Effector CD8-positive, alpha-beta T cell (primary cell): ENCODE results near the gene HSPA14.
"Not testable (repeated sequence)": the region's sequence is repeated elsewhere in the genome, so short reads cannot be mapped to it uniquely, and the experiment has no call there.

Source experiments
- DNase-seq: peaks from one replicate; lab custom pipeline; 2025; lab: John Stamatoyannopoulos, UW

Gene HSPA14

DNA sequence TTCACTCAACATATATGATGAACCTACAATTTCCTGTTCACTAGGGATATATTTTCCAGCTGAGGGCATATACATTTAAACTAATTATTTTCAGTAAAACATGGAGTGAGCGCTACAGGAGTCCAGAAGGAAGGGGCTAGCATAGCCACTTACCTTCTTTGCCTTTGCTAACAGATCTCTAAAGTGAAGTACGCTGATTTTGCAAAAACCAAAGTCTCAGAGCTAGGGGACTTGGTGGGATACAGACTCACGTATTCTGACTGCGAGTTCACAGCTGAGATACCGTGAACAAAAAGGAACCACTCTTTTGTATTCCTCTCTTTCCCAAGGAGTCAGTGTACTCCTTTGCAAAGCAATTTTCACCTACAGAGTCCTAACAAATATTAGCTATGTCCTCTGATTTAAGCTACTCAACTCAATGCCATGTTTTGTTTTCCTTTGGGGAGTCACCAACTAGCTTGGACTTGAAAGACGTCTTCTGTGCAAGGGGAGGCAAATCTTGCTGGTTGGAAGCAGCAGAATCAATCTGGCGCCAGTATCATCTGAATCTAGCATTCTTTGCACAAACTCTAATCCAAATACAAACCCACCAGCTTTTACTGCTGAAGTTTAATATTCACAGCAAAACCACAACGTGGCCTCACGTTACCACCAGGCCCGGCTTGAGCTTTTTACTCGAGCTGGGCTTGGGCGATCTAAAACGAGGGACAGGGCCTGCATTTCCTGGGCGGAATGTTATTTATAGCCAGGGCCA, 926 bp upstream of the HSPA14 start:
- no peak for DNase-seq

DNA sequence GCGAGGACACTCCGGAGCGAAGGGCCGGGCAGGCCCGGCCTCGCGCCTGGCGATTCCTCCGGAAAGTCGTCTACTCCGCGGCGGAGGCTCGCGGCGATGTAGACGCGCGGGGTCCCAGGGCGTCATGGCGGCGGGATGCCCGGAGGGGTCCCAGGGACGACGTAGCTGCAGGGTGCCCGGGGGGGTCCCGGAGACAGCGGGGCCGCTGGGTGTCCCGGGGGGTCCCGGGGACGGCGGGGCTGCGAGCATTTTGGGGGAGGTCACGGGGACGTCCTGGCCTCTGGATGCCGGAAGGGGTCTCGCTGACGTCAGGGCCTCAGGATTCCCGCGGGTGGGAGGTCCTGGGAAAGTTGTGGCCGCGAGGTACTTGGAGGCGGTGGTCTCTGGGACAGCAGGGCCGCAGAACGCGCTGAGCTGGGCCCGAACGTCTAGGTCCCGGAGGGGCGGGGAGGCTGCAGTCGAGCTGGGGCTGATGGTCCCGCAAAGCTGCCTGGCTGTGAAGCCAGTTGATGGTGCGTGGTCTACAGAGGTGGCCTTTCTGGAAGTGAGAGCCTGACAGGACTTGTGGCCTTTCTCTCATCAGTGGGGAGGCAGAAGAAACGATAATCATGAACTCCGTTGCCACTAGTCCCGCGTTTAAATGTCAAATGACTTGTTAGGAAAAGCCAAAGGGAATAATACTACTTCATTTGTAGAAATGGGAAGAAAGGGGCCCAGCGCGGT, 637 bp downstream of the HSPA14 start:
- DNase-seq: peak; percentile 16

DNA sequence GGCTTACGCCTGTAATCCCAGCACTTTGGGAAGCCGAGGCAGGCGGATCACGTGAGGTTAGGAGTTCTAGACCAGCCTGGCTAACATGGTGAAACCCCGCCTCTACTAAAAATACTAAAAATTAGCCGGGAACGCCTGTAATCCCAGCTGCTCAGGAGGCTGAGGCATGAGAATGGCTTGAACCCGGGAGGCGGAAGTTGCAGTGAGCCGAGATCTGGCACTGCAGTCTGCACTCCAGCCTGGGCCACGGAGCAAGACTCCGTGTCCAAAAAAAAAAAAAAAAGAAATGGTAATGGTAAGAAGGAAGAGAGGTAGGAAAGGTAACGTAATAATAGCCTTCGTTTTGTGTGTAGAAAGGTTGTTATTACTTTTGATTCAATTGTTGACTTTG, 1.2 kb downstream of the HSPA14 start:
- DNase-seq: no peak

DNA sequence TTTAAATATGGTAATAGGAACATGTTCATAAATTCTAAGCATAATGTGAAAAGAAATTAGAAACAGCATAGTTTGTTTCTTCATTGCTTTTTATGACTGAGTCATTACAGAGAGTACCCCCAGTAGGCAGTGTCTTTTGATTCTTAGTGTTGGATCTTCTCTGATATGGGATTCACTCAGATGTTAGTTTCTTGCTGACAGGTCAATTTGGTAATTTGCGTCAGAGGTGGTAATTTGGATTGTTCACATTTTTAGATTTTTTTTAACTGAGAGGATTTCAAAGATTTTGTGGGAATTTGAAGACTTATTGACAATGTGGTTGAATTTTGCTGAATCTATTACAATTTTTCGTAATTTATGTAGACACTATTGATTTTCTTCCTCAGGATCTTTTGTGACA, 2.1 kb downstream of the HSPA14 start:
- no peak for DNase-seq

DNA sequence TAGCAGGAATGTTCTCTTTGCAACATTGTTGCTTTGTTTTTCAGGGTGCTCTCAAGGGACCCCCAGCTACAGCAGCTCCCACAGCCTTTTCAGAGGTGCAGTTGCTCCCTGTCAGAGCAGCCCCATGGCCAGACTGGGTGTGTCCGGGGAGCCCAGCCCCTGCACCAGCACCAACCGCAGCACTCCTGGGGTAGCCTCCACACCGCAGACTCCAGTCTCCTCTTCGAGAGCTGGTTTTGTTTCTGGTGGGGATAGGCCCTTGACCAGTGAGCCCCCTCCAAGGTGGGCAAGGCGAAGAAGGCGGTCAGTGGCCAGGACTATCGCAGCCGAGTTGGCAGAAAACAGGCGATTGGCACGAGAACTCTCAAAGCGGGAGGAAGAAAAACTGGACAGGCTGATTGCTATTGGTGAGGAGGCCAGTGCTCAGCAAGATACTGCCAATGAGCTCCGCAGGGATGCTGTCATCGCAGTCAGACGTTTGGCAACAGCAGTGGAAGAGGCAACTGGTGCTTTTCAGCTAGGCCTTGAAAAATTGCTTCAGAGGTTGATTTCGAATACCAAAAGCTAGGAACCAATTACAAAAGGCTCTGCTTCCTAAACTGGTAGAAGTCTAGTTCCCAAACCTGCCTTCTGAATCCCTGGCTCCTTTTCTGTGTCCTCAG, 5.4 kb downstream of the HSPA14 start:
- no peak for DNase-seq

DNA sequence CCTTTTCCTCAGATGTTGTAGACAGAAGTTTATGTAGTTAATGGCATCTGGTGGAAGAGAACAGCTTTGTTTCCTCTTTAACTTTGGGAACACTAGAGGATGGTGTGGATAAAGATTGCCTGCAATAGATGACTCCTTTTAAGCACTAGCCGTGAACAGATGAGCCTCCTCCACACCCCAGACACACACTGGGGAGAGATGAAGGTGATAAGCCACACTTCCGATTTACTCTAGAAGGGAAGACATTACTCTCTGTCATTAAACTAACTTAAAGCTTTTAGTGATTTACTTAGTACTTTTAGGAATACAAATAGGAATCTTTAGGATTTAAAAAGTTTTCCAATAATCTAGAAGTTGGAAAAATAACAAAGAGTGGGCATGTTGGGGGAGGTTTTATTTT, 6.8 kb downstream of the HSPA14 start:
- no peak for DNase-seq

DNA sequence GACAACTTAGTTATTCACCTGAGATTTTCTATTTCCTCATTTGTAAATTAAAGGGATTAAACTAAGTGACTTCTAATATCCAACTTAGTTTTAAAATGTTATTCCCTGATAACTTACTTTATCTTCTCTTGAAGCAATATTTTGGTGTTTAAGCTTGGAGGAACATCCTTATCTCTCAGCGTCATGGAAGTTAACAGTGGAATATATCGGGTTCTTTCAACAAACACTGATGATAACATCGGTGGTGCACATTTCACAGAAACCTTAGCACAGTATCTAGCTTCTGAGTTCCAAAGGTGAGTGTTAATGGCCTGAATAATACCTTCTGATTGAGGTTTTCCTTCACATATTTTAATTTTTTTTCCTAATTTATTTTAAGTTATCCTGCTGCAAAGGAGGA, 14.1 kb downstream of the HSPA14 start:
- no peak for DNase-seq

DNA sequence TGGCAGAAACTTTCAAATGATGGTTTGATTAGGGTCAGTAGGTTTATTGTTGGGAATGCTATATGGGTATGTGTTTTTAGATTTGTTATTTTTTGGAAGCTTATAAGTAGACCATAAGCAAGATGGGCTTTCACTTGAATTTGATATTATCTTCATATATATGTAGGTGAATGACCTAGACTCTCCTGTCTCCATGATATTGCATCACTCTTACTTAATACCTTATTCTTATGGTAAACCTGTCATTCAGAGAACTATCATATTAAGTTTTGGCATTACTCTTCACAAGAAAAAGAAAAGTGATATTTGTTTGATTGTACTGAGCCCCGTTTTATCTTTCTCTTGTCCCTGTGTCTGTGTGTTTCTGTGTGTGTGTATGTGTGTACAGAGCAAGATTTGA, 17.3 kb downstream of the HSPA14 start:
- DNase-seq: no peak

DNA sequence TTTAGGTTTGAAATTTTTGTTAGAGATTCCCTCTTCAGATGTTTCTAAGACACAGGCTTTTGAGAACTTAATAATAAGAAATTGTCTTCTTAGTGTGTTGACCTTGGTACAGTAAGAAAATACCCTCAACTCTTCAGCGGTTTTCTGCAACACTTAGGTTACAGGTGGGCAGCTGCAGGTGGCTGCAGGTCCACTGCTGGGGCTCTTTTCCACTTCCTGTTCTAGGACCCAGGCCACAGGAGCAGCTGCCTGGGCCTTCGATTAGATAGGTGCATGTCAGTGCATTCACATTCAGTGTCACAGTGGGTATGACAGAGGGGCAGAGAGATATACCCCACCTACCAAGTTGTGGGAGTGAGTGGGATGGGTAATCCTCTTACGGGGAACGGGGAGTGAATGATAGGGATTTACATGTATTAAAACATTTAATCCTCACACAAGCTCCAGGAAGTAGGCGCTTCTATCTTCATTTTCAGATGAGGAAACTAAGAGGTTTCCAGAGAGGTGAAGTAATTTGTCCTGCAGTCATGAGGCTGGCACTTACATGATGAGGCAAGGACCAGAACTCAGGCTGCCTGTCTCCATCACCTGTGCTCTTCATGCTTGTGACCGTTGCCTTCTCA, 20.3 kb downstream of the HSPA14 start:
- no peak for DNase-seq

DNA sequence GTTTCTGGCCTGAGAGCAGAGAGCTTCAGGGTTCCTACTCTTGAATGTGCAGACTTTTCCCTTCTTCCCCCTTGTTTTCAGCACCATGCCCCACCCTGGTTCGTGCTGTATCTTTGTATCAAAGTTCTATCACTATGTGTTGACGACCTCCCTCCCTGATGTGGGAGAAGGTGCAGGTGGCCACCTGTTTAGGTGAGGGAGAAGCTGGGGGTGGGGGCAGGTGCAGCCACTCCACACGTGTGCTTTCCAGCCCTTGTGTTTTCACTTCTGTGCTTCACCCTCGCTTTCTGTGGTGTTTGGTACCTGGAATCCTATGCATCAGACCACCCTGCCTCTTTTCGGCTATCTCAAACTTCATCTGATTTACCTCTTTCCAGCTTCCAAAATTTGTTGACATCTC, 20.9 kb downstream of the HSPA14 start:
- no peak for DNase-seq

DNA sequence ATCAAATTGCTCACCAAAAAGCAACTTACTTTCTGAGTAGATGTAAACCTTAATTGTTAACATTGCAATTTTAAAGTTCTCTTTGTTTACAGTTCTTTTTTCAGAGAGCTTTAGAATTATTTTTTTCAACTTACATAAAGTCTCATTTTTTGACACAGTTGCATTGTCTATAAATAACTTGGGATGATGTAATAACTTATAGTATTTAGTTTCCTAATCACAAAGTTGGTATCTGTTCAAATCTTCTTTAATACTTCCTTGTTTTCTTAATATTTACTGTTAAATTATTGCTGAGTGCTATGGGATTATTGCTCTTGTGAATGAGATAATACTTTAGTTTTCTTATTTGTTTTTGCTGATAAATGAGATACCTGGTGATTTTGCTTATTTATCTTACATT, 21.7 kb downstream of the HSPA14 start:
- no peak for DNase-seq

DNA sequence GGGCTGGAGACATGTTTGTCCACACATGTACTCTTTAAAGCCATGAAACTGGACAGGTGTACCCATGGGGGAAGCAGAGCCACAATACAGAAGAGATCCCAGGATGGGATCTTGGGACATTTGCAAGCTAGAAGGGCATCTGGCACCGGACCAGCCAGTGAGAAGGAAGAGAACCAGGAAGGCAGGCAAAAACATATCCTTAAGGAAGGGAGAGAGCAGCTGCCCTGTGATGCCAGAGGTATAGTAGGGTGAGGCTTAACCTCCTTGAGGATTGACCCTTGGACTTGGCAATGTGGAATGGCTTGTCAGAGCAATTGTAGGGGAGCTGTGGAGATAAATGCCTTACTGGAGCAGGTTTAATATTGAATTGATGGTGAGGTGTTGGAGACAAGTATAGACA, 22.7 kb downstream of the HSPA14 start:
- DNase-seq: no peak

DNA sequence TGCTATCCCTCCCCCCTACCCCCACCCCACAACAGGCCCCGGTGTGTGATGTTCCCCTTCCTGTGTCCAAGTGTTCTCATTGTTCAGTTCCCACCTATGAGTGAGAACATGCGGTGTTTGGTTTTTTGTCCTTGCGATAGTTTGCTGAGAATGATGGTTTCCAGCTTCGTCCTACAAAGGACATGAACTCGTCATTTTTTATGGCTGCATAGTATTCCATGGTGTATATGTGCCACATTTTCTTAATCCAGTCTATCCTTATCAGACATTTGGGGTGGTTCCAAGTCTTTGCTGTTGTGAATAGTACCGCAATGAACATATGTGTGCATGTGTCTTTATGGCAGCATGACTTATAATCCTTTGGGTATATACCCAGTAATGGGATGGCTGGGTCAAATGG, 26.4 kb downstream of the HSPA14 start:
- not testable (repeated sequence) for DNase-seq

DNA sequence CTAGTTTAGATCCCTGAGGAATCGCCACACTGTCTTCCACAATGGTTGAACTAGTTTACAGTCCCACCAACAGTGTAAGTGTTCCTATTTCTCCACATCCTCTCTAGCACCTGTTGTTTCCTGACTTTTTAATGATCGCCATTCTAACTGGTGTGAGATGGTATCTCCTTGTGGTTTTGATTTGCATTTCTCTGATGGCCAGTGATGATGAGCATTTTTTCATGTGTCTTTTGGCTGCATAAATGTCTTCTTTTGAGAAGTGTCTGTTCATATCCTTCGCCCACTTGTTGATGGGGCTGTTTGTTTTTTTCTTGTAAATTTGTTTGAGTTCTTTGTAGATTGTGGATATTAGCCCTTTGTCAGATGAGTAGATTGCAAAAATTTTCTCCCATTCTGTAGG, 26.8 kb downstream of the HSPA14 start:
- DNase-seq: not testable (repeated sequence)

DNA sequence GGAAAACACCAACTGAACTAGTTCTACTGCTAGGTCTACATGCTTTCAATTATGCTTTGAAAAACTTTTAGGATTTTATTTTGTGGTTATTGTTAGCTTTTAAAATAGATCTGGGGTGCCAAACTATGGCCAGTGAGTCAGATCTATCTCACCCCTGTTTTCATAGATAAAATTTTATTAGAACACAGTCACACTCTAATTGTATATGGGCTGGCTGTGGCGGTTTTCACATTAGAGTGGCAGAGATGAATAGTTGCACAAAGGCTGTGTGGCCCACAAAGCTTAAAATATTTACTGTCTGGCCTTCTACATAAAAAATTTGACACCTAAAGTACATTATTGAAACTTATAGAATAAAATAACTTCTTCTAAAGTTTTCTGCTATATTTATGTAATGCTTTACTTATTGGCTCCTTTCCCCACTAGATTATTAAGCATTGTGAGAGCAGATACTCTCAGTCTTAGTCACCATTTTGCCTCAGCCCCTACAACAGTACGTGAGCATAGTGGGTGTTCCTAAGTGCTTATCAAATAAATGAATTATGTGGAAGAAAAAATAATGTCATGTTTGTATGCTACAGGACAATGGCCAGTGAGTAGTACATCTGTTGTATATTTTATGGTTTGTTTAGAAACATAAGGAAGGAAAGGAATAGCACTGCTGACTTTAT, 35.1 kb downstream of the HSPA14 start:
- DNase-seq: no peak

DNA sequence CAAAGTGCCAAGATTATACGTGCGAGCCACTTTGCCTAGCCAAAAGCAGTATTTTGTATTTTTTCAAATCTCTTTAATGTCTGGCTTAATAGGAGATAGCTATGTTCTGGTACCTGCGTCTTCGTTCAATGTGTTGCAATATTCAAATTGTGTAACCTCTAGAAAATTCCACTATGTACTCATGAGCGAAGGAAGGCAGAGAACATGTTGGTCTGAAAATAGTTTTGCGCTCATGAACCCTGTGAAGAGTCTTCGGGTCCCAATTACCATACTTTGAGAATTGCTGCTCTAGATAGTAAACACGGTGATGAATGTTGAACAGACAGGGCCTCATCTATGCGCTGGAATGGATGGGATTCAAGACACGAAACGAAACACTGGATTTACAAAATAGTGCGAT, 37.8 kb downstream of the HSPA14 start:
- no peak for DNase-seq

DNA sequence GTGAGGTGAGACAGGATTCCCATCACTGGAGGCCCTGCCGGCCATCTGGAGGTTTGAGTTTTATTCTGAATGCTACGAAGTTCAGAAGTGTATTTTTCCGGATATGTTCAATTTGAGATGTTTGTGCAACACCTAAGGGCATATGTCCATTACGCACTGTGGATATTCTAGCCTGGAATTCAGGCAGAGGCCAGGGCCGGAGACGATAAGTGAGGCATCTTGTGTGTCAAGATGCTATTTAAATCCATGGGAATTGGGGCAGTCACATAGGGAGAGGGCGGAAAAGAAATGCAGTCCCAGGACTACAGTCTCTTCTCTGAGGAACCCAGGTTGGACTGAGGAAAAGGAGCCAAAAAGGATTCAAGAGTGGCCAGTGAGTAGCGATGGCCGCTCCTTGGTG, 38.7 kb downstream of the HSPA14 start:
- DNase-seq: no peak

DNA sequence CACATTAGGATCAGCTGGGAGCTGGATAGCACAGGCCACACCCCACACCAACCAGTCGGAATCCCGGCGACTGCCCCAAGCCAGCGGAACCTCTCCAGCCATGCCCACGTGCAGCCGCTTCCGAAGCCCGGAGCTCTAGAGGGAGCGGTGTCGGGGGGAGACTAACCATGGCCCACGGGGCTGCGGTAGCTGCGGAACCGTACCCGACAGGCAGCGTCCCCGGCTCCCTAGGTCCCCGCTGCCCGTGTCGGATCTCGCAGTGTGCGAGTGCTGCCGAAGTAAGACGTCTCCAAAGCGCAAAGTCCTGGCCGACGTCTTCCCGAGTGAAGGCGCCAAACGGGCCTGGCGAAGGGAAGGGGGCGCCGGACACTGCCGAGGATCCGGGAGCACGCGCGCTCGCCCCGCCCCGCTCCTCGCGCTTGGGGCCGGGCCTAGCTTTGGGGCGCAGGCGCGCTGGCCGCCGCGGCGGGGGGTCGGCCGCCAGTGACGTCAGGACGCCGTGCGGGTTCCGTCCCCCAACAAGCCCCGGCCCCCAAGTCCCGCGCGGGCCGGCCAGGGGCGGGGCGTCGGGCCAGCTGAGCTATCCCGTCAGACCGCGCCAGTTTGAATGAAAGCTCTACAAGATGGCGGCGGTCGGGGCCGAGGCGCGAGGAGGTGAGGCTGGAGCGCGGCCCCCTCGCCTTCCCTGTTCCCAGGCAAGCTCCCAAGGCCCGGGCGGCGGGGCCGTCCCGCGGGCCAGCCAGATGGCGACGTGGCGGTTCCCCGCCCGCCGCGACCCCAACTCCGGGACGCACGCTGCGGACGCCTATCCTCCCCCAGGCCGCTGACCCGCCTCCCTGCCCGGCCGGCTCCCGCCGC, 40.4 kb downstream of the HSPA14 start, which contains the start of gene SUV39H2:
SUV39H2 (plus strand) TSS at position 601 of the 858 bp plus-strand sequence; CDS start at position 624, 23 bp downstream.
- peak; percentile 85 for DNase-seq

DNA sequence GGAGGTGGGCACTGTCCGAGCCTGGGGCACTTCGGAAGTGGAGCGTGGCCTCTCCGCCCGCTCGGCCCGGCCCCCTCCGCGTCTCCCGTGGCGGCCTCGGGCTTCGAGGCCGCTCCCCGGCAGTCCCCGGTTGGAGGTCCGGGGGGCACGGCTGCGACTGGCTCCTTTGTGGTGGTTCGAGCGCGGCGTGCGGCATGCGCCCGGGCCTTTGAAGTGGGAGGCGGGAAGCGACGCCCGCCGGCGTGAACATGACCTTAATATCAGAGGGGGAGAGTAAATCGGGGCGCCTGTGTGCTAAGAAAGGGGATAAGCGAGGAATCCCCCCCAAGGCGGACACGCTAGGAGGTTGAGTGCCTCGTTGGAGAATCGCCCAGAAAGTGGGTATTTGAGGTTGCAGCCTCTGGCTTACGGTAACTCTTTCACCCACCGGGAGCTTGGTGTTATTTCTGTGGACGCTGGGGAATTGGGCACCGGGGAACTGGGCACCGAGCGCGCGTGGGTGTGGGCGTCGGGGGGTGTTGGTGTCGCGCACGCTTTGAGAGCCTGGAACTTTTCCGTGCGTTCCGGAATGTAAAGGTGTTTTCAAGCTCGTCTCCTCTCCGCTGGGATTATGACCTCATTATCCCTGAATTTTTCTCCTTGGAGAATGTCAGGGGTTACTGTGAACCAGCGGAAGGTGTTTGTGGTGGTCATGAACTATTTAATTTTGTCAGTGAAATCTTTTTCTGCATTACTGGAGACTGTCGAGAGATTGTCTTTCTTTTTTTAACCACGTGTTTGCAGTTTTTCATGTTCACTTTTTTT, 41.2 kb downstream of the HSPA14 start:
- peak; percentile 4 for DNase-seq

DNA sequence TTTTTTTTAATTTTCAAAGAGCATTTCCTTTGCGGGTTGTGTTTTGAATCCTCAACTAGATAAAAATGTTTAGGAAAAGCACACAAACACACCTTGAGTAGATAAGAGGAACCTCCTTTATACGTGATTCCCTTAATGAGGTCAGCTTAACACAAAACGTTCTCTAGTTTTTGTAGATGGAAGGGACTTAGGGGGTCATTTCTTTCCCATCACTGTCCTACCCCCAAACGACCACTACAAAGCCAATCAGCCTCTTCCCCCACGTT, 41.8 kb downstream of the HSPA14 start:
- DNase-seq: no peak
